HEK293 (cell line): Measurements from ENCODE around the gene C6orf120.
A peak's percentile ranks its signal among the peaks of the same experiment; 100 is the strongest.

Source experiments
- ATF2 ChIP-seq: fragments of 450-650 bp; formaldehyde crosslinking; IDR thresholded peaks from 2 replicates; pipeline ENCODE4 v1.5.1; 2016; ENCODE audit warnings: missing biosample characterization, missing genetic modification characterization, low read depth
- KLF8 ChIP-seq: fragments of 450-650 bp; formaldehyde crosslinking; IDR thresholded peaks from 2 replicates; pipeline ENCODE4 v1.5.1; 2016; ENCODE audit warnings: missing biosample characterization, missing genetic modification characterization
- PRDM2 ChIP-seq: fragments of 450-650 bp; formaldehyde crosslinking; IDR thresholded peaks from 2 replicates; pipeline ENCODE4 v1.5.1; 2016; ENCODE audit warnings: missing biosample characterization, missing genetic modification characterization, borderline replicate concordance
- REPIN1 ChIP-seq: fragments of 450-650 bp; formaldehyde crosslinking; IDR thresholded peaks from 2 replicates; pipeline ENCODE4 v1.5.1; 2017; ENCODE audit warnings: missing biosample characterization, missing genetic modification characterization, low read depth
- TCF7L2 ChIP-seq: IDR thresholded peaks from 2 replicates; pipeline ENCODE4 v1.6.1; 2011; ENCODE audit warnings: low read depth, mild to moderate bottlenecking, inconsistent platforms, low read length, moderate library complexity, borderline replicate concordance
- ZBTB20 ChIP-seq: fragments of 450-650 bp; formaldehyde crosslinking; IDR thresholded peaks from 2 replicates; pipeline ENCODE4 v1.5.1; 2016; ENCODE audit warnings: missing biosample characterization, missing genetic modification characterization
- ZBTB48 ChIP-seq: fragments of 450-650 bp; formaldehyde crosslinking; IDR thresholded peaks from 2 replicates; pipeline ENCODE4 v1.5.1; 2016; ENCODE audit warnings: missing biosample characterization, missing genetic modification characterization
- ZBTB7A ChIP-seq: fragments of 450-650 bp; formaldehyde crosslinking; IDR thresholded peaks from 2 replicates; pipeline ENCODE4 v1.5.1; 2016; ENCODE audit warnings: low read depth, missing biosample characterization, missing genetic modification characterization
- ZFP37 ChIP-seq: fragments of 450-650 bp; formaldehyde crosslinking; IDR thresholded peaks from 2 replicates; pipeline ENCODE4 v1.5.1; 2016; ENCODE audit warnings: missing biosample characterization, missing genetic modification characterization
- ZNF2 ChIP-seq: fragments of 450-650 bp; formaldehyde crosslinking; IDR thresholded peaks from 2 replicates; pipeline ENCODE4 v1.5.1; 2016; ENCODE audit warnings: missing biosample characterization, missing genetic modification characterization
- ZNF239 ChIP-seq: fragments of 450-650 bp; formaldehyde crosslinking; IDR thresholded peaks from 2 replicates; pipeline ENCODE4 v1.5.1; 2016; ENCODE audit warnings: missing biosample characterization, missing genetic modification characterization
- ZNF266 ChIP-seq: fragments of 450-650 bp; formaldehyde crosslinking; IDR thresholded peaks from 2 replicates; pipeline ENCODE4 v1.5.1; 2016; ENCODE audit warnings: missing biosample characterization, missing genetic modification characterization, low read depth
- ZNF335 ChIP-seq: fragments of 450-650 bp; formaldehyde crosslinking; conservative IDR thresholded peaks from 2 replicates; pipeline ENCODE4 v1.5.1; 2016; ENCODE audit warnings: missing biosample characterization, missing genetic modification characterization
- ZNF558 ChIP-seq: fragments of 450-650 bp; formaldehyde crosslinking; IDR thresholded peaks from 2 replicates; pipeline ENCODE4 v1.5.1; 2016; ENCODE audit warnings: missing biosample characterization, missing genetic modification characterization
- ZNF561 ChIP-seq: fragments of 450-650 bp; IDR thresholded peaks from 2 replicates; pipeline ENCODE4 v1.5.1; 2018; ENCODE audit warnings: missing biosample characterization, missing genetic modification characterization, borderline replicate concordance
- ZNF621 ChIP-seq: fragments of 450-650 bp; formaldehyde crosslinking; IDR thresholded peaks from 2 replicates; pipeline ENCODE4 v1.5.1; 2017; ENCODE audit warnings: missing biosample characterization, missing genetic modification characterization
- ZNF654 ChIP-seq: fragments of 450-650 bp; formaldehyde crosslinking; IDR thresholded peaks from 2 replicates; pipeline ENCODE4 v1.5.1; 2016; ENCODE audit warnings: low read depth, missing biosample characterization, missing genetic modification characterization
- ZNF692 ChIP-seq: fragments of 450-650 bp; formaldehyde crosslinking; IDR thresholded peaks from 2 replicates; pipeline ENCODE4 v1.5.1; 2016; ENCODE audit warnings: missing biosample characterization, missing genetic modification characterization
- ZNF704 ChIP-seq: fragments of 450-650 bp; formaldehyde crosslinking; IDR thresholded peaks from 2 replicates; pipeline ENCODE4 v1.5.1; 2016; ENCODE audit warnings: missing biosample characterization, missing genetic modification characterization
- ZNF747 ChIP-seq: fragments of 450-650 bp; formaldehyde crosslinking; IDR thresholded peaks from 2 replicates; pipeline ENCODE4 v1.5.1; 2016; ENCODE audit warnings: missing biosample characterization, missing genetic modification characterization
- ZSCAN18 ChIP-seq: fragments of 450-650 bp; formaldehyde crosslinking; IDR thresholded peaks from 2 replicates; pipeline ENCODE4 v1.5.1; 2016; ENCODE audit warnings: missing biosample characterization, missing genetic modification characterization
- TF ChIP-seq, protein P1 (sequence below): fragments of 450-650 bp; formaldehyde crosslinking; IDR thresholded peaks from 2 replicates; pipeline ENCODE4 v1.5.1; 2016; ENCODE audit warnings: missing biosample characterization, missing genetic modification characterization
- TF ChIP-seq, protein P2 (sequence below): fragments of 450-650 bp; formaldehyde crosslinking; IDR thresholded peaks from 2 replicates; pipeline ENCODE4 v1.5.1; 2016; ENCODE audit warnings: missing biosample characterization, missing genetic modification characterization

C6orf120 gene

DNA sequence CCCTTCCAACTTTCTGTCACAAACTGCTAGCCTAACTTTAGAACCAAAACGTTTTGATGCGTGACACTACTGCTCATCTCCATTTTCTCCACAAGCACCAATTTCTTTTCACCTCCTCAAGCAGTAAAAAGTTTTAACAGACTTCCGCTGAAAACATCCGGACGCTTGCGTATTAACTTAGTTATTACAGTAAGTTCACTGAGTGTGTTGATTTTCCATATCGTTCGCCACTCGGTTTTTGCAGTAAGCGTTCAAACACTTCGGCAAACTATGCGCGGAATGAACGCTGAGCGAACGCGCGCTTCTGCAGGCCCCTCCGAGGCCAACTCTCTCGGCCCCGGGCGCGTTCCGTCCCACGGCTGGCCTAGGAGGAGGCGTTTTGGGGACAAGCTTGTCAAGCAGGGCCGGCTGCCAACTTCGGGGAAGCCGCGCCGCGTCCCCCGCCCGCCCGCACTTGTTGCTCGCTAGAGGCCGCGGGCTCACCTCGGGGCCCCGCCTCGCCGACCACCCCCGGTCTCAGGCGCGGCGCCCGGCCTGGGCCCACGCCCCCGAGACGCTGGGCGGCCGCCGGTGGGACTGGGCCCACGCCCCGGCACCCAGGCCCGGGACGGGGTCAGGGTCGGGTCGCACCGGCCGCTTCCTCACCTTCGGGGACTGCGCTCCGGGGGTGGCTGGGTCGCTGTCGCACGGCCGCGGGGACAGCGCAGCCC lies 21.4 kb downstream of the C6orf120 start (continued):
- no peak for TF ChIP-seq ZSCAN18 (tag by site-specific recombination)
- TF ChIP-seq ZNF692 (tag by site-specific recombination), result no peak
- no peak for TF ChIP-seq ATF2 (tag by site-specific recombination)
- no peak for TF ChIP-seq TCF7L2
- no peak for TF ChIP-seq ZBTB7A
- TF ChIP-seq, protein P1, sequence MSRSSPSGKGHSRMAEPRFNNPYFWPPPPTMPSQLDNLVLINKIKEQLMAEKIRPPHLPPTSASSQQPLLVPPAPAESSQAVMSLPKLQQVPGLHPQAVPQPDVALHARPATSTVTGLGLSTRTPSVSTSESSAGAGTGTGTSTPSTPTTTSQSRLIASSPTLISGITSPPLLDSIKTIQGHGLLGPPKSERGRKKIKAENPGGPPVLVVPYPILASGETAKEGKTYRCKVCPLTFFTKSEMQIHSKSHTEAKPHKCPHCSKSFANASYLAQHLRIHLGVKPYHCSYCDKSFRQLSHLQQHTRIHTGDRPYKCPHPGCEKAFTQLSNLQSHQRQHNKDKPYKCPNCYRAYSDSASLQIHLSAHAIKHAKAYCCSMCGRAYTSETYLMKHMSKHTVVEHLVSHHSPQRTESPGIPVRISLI (tag by site-specific recombination), result no peak
- TF ChIP-seq ZNF239, result no peak
- no peak for TF ChIP-seq ZBTB48
- TF ChIP-seq ZNF266 (tag by site-specific recombination), result no peak
- TF ChIP-seq ZNF747 (tag by site-specific recombination), result no peak
- no peak for TF ChIP-seq ZNF704
- TF ChIP-seq ZNF558, result no peak
- TF ChIP-seq KLF8 (tag by site-specific recombination), result peak; percentile 48; the same call in 1 of the 2 replicates
- TF ChIP-seq, protein P2, sequence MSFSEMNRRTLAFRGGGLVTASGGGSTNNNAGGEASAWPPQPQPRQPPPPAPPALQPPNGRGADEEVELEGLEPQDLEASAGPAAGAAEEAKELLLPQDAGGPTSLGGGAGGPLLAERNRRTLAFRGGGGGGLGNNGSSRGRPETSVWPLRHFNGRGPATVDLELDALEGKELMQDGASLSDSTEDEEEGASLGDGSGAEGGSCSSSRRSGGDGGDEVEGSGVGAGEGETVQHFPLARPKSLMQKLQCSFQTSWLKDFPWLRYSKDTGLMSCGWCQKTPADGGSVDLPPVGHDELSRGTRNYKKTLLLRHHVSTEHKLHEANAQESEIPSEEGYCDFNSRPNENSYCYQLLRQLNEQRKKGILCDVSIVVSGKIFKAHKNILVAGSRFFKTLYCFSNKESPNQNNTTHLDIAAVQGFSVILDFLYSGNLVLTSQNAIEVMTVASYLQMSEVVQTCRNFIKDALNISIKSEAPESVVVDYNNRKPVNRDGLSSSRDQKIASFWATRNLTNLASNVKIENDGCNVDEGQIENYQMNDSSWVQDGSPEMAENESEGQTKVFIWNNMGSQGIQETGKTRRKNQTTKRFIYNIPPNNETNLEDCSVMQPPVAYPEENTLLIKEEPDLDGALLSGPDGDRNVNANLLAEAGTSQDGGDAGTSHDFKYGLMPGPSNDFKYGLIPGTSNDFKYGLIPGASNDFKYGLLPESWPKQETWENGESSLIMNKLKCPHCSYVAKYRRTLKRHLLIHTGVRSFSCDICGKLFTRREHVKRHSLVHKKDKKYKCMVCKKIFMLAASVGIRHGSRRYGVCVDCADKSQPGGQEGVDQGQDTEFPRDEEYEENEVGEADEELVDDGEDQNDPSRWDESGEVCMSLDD (tag by site-specific recombination), result no peak
- TF ChIP-seq ZBTB20 (tag by site-specific recombination), result peak; percentile 68; the same call in 1 of the 2 replicates
- no peak for TF ChIP-seq PRDM2
- no peak for TF ChIP-seq ZFP37 (tag by site-specific recombination)
- no peak for TF ChIP-seq ZNF621 (tag by site-specific recombination)
- TF ChIP-seq ZNF335, result peak; percentile 79
- TF ChIP-seq ZNF561 (tag by site-specific recombination), result peak; percentile 25; the same call in 1 of the 2 replicates
- peak; percentile 43; the same call in 1 of the 2 replicates for TF ChIP-seq ZNF2 (tag by site-specific recombination)
- TF ChIP-seq ZNF654 (tag by site-specific recombination), result no peak
- no peak for TF ChIP-seq REPIN1 (tag by site-specific recombination)
